HG03159 (cell line): ENCODE results near the gene SMURF2.
"Not testable (repeated sequence)": the region's sequence is repeated elsewhere in the genome, so short reads cannot be mapped to it uniquely, and the experiment has no call there.

Source experiments
- ATAC-seq: cut with Tn5 transposase; IDR thresholded peaks from one replicate; pipeline ENCODE4 v1.9.1; 2021; ENCODE audit warnings: mild to moderate bottlenecking, moderate library complexity; ENCODE audit not compliant: unreplicated experiment

Gene SMURF2

GRCh38 chr17:64599187-64599676 lies 62.9 kb downstream of the SMURF2 start:
- ATAC-seq: peak; percentile 86

DNA sequence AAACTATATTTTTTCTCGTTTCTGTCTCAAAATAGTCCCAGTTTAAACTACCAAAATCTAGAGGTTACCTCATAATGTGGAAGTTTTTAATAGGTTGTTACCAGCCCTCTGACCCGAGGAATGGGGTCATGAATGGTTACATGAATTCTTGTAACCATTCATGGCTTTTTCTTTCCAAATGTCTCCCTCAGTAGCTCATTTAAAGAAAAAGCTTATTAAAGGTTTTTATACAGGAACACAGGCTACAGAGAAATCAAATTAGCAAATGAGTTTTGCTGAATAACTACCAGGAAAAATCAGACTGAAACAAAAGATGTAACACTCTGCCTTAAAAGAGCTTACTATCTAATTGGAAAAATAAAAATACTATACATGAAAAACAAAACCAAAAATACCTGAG lies 63.4 kb downstream of the SMURF2 start:
- ATAC-seq: no peak

DNA sequence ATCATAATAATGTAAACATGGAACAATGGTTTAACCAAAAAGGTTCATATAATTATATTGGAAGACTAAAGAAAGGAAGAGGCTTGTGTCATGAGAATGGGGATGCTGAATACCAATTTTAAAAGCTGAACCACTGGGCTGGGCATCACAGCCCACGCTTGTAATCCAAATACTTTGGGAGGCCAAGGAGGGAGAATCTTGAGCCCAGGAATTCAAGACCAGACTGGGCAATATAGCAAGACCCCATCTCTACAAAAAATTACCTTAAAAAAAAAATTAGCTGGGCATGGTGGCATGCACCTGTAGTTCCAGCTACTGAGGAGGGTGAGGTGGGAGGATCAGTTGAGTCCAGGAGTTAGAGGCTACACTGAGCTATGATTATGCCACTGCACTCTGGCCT lies 65.1 kb downstream of the SMURF2 start:
- no peak for ATAC-seq

DNA sequence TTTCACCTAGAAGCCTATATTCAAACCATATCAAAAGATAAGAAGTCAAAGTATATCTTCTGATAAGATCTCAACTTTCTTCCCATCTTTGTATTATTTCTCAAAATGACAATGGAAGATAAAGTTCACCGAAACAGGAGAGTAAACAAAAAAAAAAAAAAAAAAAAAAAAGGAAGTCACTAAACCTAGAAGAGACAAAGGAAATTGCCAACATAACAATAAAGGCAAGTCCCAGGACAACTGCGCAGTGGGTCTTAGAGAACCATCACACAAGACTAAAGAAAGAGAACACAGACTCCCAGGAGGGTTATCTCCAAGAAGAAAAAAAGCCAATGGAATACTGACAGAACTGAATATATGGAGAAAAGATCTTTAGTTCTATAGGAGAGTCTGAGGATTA lies 65.7 kb downstream of the SMURF2 start:
- no peak for ATAC-seq

DNA sequence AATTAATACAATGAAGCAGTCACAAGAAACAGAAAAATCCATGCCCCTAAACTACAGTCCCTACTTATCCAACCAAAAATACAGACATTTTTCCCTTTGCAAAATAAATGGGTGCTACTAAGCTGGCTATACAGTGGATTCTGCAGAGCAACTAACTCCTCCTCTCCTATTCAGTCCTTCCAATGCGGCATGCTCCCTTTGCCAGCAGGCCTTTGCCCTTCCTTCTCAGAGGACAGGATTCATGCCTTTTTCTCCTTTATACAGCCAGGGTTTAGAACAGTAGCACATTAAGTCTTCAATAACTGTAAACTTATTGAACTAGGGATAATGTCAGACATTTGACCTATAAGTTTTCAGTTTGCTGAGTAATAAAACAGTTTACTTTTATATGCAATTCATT lies 70.2 kb downstream of the SMURF2 start:
- ATAC-seq: no peak

GRCh38 chr17:64585146-64585545 lies 77.0 kb downstream of the SMURF2 start:
- no peak for ATAC-seq

DNA sequence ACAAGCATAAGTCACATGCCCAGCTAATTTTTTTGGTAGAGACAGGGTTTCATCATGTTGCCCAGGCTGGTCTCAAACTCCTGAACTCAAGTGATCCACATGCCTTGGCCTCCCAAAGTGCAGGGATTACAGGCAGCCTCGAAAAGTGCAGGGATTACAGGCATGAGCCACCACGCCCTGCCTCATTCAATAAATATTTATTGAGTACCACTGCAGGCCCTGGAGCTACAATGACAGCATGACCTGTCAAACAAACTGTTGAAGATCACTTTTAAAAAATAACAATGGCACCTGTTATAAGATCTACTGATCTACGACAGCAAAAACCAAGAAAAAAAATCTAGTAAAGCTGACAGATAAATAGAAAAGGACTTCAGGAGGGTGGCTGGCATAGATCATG lies 79.1 kb downstream of the SMURF2 start:
- ATAC-seq: no peak

- ATAC-seq: no peak
These were observed 81.5 kb downstream of the SMURF2 start for GRCh38 chr17:64580384-64581315.

- no peak for ATAC-seq
These were observed 82.2 kb downstream of the SMURF2 start for GRCh38 chr17:64579917-64580316.

GRCh38 chr17:64577025-64577424 lies 85.1 kb downstream of the SMURF2 start:
- not testable (repeated sequence) for ATAC-seq

DNA sequence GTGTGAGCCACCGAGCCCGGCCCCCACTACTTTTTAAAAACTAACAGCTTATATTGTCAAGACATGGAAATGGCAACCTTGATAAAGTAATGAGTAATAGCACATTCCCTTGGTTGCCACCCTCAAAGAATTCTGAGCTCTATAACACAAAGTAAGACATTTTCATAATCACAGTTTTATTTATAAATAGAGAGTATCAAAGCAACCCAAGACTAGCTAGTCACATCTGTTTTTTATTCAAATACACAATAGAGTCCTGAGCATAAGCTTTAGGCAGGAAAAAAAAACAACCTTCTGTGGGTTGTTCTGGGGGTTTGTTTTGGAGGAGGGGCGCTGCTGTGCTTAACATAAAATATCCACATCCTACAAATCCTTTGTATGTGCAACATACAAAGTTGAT lies 86.7 kb downstream of the SMURF2 start:
- ATAC-seq: no peak

DNA sequence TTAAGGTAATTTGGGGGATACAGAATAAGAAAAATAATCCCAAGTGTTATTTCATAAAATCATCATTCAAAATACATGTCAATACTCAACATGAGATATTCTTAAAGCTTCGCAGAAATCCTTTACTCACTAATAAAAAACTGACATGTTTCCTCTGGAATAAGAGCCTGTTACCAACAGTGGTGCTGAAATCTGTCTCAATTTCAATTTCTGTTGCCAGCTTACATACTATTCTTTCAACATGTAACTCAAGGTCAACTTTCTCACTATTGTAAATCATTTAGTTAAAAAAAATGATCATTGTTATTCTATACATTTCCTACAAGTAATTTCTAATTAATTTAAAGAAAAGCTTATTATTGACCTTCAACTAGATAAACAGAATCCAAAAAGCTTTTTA lies 87.5 kb downstream of the SMURF2 start:
- no peak for ATAC-seq

- no peak for ATAC-seq
These were observed 88.9 kb downstream of the SMURF2 start for GRCh38 chr17:64573214-64573613.

GRCh38 chr17:64572682-64573154 lies 89.4 kb downstream of the SMURF2 start:
- ATAC-seq: no peak

GRCh38 chr17:64571746-64572145 lies 90.4 kb downstream of the SMURF2 start:
- ATAC-seq: no peak

DNA sequence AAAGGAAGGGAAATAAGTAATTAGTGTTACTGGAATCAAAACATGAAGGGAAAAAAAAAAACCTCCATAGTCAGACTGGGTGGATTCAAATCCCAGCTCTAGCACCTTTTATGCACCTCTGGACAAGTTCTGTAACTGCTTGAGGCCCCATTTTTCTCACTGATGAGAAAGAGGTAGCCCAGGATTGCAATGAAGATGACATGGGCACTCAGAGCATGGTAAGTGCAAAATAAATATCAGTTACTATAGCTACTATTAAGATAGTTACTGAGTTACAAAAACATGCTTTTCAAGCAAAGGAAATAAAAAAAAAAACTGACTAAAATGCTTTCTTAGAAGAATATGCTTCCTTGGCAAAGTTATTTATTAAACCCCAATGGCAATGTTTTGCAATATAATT lies 96.5 kb downstream of the SMURF2 start:
- no peak for ATAC-seq

GRCh38 chr17:64564098-64564497 lies 98.0 kb downstream of the SMURF2 start:
- ATAC-seq: no peak

- ATAC-seq: no peak
These were observed 106.8 kb downstream of the SMURF2 start for GRCh38 chr17:64555281-64555680.

DNA sequence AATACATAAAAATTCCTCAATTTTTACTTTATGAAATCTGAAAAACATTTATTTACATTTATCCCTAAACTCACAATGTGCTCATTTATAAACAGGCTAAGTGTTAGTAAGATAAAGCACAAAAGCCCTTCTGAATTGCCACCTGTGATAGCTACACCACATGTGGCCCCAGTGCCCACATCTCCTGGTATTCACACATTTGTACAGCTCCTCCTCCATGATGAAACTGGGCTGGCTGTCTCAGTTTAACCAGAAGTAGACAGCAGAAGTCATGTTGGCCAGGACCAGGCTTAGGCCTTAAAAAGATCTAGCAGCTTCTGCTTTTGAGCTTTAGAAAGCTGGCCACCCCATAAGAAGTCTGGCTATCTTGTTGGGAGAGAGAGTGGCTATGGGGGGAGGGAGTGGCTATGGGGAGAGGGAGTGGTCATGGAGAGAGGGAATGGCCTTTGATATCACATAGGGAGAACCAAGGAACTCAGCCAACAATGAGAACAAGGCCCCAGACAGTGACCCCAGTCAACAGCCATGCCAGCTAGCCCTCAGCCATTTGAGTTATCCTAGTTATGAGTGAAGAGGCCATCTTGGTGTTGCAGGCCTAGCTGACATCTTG lies 108.0 kb downstream of the SMURF2 start:
- ATAC-seq: no peak

GRCh38 chr17:64551461-64551860 lies 110.6 kb downstream of the SMURF2 start:
- ATAC-seq: no peak

DNA sequence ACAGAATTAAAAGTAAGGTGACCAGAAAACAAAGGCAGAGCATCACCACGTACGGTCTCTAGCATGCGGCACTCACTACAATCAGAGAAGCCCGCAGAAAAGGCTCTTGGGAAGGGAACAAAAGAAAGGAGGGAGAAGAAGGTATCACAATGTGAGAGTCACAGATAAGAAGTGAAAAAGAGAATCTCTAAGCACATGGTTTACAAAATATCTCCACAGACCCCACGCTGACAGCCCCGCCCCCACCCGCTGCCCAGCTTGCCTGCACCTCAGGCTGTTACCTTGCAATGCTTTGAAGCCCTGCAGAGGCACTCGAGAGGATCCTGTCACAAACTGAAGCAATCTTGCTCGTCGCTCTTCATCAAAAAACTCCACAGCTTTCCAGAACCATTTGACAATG lies 114.8 kb downstream of the SMURF2 start:
- no peak for ATAC-seq

- ATAC-seq: no peak
These were observed 115.4 kb downstream of the SMURF2 start for GRCh38 chr17:64546716-64547115.
